GM18907 (cell line): Measurements from ENCODE around the gene ACSM3.
A peak's percentile ranks its signal among the peaks of the same experiment; 100 is the strongest.
"Not testable (repeated sequence)": the region's sequence is repeated elsewhere in the genome, so short reads cannot be mapped to it uniquely, and the experiment has no call there.

Experiments
- ATAC-seq: cut with Tn5 transposase; IDR thresholded peaks from one replicate; pipeline ENCODE4 v1.9.1; 2021; ENCODE audit warnings: mild to moderate bottlenecking, moderate library complexity; ENCODE audit not compliant: unreplicated experiment

ACSM3 gene

GRCh38 chr16:20763461-20764232 lies at the start of gene ACSM3:
Gene ACSM3, plus strand, starts transcription at chr16:20764014. Its CDS starts 6,021 bp downstream, at chr16:20770035.
- peak; percentile 98 for ATAC-seq

- not testable (repeated sequence) for ATAC-seq
Measured at GRCh38 chr16:20717718-20718117, 46.1 kb upstream of the ACSM3 start.

- no peak for ATAC-seq
Measured at GRCh38 chr16:20720251-20720650, 43.6 kb upstream of the ACSM3 start.

GRCh38 chr16:20726661-20727060 lies 37.2 kb upstream of the ACSM3 start:
- ATAC-seq = no peak

- no peak for ATAC-seq
Measured at GRCh38 chr16:20727181-20727580, 36.6 kb upstream of the ACSM3 start.

- ATAC-seq = no peak
Measured at GRCh38 chr16:20729141-20729540, 34.7 kb upstream of the ACSM3 start.

- ATAC-seq = no peak
Measured at GRCh38 chr16:20734056-20734455, 29.8 kb upstream of the ACSM3 start.

- no peak for ATAC-seq
Measured at GRCh38 chr16:20734782-20735181, 29.0 kb upstream of the ACSM3 start.

- ATAC-seq = no peak
Measured at GRCh38 chr16:20735490-20735889, 28.3 kb upstream of the ACSM3 start.

GRCh38 chr16:20740007-20740883 lies 23.6 kb upstream of the ACSM3 start:
- ATAC-seq = no peak

- peak; percentile 81 for ATAC-seq
Measured at GRCh38 chr16:20740901-20741521, 22.8 kb upstream of the ACSM3 start.

GRCh38 chr16:20741554-20742285 lies 22.1 kb upstream of the ACSM3 start, which contains the start of gene THUMPD1:
Gene THUMPD1, minus strand, starts transcription at chr16:20741818. Its CDS starts 79 bp downstream, at chr16:20741739.
- peak; percentile 81 for ATAC-seq

- ATAC-seq = no peak
Measured at GRCh38 chr16:20743591-20743990, 20.2 kb upstream of the ACSM3 start.

- no peak for ATAC-seq
Measured at GRCh38 chr16:20744922-20745440, 18.8 kb upstream of the ACSM3 start.

- ATAC-seq = no peak
Measured at GRCh38 chr16:20746461-20746860, 17.4 kb upstream of the ACSM3 start.

- peak; percentile 69 for ATAC-seq
Measured at GRCh38 chr16:20747030-20747816, 16.6 kb upstream of the ACSM3 start.

GRCh38 chr16:20749474-20749873 lies 14.3 kb upstream of the ACSM3 start:
- no peak for ATAC-seq

GRCh38 chr16:20750558-20750957 lies 13.3 kb upstream of the ACSM3 start:
- no peak for ATAC-seq

GRCh38 chr16:20753727-20754126 lies 10.1 kb upstream of the ACSM3 start:
- no peak for ATAC-seq

- ATAC-seq = no peak
Measured at GRCh38 chr16:20755238-20755637, 8.6 kb upstream of the ACSM3 start.
